Fibroblast of peridontal ligament (primary cell): Measurements from ENCODE around the gene PLEKHO1.
"Not testable (repeated sequence)": the region's sequence is repeated elsewhere in the genome, so short reads cannot be mapped to it uniquely, and the experiment has no call there.

Source experiments
- DNase-seq: peaks from one replicate; pipeline ENCODE4 v3.0.0-alpha.2; 2010; ENCODE audit errors: extremely low read depth

Gene PLEKHO1

GRCh38 chr1:150149271-150150132, at the start of gene PLEKHO1:
Gene PLEKHO1, plus strand, starts transcription at chr1:150149916. Its CDS starts 342 bp downstream, at chr1:150150258.
- peak; percentile 74 for DNase-seq

- DNase-seq: no peak
Measured at GRCh38 chr1:150102986-150103385, 46.7 kb upstream of the PLEKHO1 start.

GRCh38 chr1:150106341-150106740, 43.4 kb upstream of the PLEKHO1 start:
- DNase-seq: peak; percentile 58

GRCh38 chr1:150109586-150109985, 40.1 kb upstream of the PLEKHO1 start:
- no peak for DNase-seq

- no peak for DNase-seq
Measured at GRCh38 chr1:150110116-150110515, 39.6 kb upstream of the PLEKHO1 start.

GRCh38 chr1:150111670-150112069, 38.0 kb upstream of the PLEKHO1 start:
- DNase-seq: peak; percentile 11

GRCh38 chr1:150115121-150115520, 34.6 kb upstream of the PLEKHO1 start:
- no peak for DNase-seq

- DNase-seq: no peak
Measured at GRCh38 chr1:150118716-150119115, 31.0 kb upstream of the PLEKHO1 start.

GRCh38 chr1:150121236-150121862, 28.4 kb upstream of the PLEKHO1 start:
- DNase-seq: peak; percentile 10

GRCh38 chr1:150126811-150127210, 22.9 kb upstream of the PLEKHO1 start:
- DNase-seq: no peak

- no peak for DNase-seq
Measured at GRCh38 chr1:150127464-150127863, 22.3 kb upstream of the PLEKHO1 start.

GRCh38 chr1:150127868-150128267, 21.8 kb upstream of the PLEKHO1 start:
- DNase-seq: no peak

- no peak for DNase-seq
Measured at GRCh38 chr1:150132372-150132771, 17.3 kb upstream of the PLEKHO1 start.

- DNase-seq: no peak
Measured at GRCh38 chr1:150134537-150134936, 15.2 kb upstream of the PLEKHO1 start.

- DNase-seq: peak; percentile 75
Measured at GRCh38 chr1:150135400-150135799, 14.3 kb upstream of the PLEKHO1 start.

- DNase-seq: peak; percentile 78
Measured at GRCh38 chr1:150138044-150138443, 11.7 kb upstream of the PLEKHO1 start.

- DNase-seq: no peak
Measured at GRCh38 chr1:150141452-150141851, 8.3 kb upstream of the PLEKHO1 start.

GRCh38 chr1:150142083-150142482, 7.6 kb upstream of the PLEKHO1 start:
- DNase-seq: no peak

- DNase-seq: no peak
Measured at GRCh38 chr1:150144606-150145005, 5.1 kb upstream of the PLEKHO1 start.

GRCh38 chr1:150146016-150146415, 3.7 kb upstream of the PLEKHO1 start:
- not testable (repeated sequence) for DNase-seq

GRCh38 chr1:150146849-150147542, 2.7 kb upstream of the PLEKHO1 start:
- DNase-seq: no peak

- DNase-seq: peak; percentile 49
Measured at GRCh38 chr1:150148837-150149270, 862 bp upstream of the PLEKHO1 start.
